HepG2 (cell line): Measurements from ENCODE around the gene CDH2. TPM values are rescaled to one million over a fixed set of nuclear protein-coding genes. Genes with fewer than 3 reads are reported as not detected.
A peak's percentile ranks its signal among the peaks of the same experiment; 100 is the strongest.

ENCODE experiments used
- ATAC-seq: fragments of 200-7000 bp; cut with Tn5 transposase; 3 replicates; pipeline ENCODE4 v1.9.1; 2020; ENCODE audit warnings: mild to moderate bottlenecking, moderate library complexity
- BruUV-seq: library from RNA; stranded (reverse); fragments of 400-500 nt; replicated peaks from 2 replicates; lab custom pipeline; 2021; lab: Mats Ljungman, UMichigan
- CTCF ChIA-PET: fragments of 300-600 bp; formaldehyde crosslinking; extraction: SDS; loops from one replicate; lab custom pipeline; 2021; ENCODE audit warnings: low total read pairs, inconsistent platforms, low intra/inter-chr PET ratio; lab: Yijun Ruan, JAX
- POLR2A ChIA-PET: fragments of 350-600 bp; sonication (Branson Sonifier 250); formaldehyde crosslinking; loops from one replicate; lab custom pipeline; 2020; ENCODE audit warnings: antibody characterized with exemption, inconsistent platforms; lab: Yijun Ruan, JAX
- DNase-seq: peaks from one replicate; pipeline ENCODE4 v3.0.0-alpha.2; 2015; ENCODE audit warnings: low spot score
- FAIRE-seq: peaks from 3 replicates; lab custom pipeline; 2011; peaks lifted over from hg19 to GRCh38; lab: Jason Lieb, UNC
- H2AFZ ChIP-seq: one replicate; pipeline ENCODE4 v1.6.1; 2011; ENCODE audit warnings: low read length, inconsistent platforms
- H3K27ac ChIP-seq: fragments of 300-600 bp; 3 replicates; pipeline ENCODE4 v1.8.0; 2011; ENCODE audit warnings: mixed run types, mild to moderate bottlenecking, mixed read lengths, low read length, inconsistent platforms; ENCODE audit not compliant: insufficient read depth; ENCODE audit errors: extremely low read length
- H3K27me3 ChIP-seq, 2 experiments: fragments of 200-600 bp in 1 of 2; 2 replicates in 1 of 2; 3 replicates in 1 of 2; pipeline versions ENCODE4 v1.6.0 to v1.8.0; 2011; ENCODE audit warnings: low read length in 2 of 2, mild to moderate bottlenecking in 2 of 2, moderate library complexity in 2 of 2, inconsistent platforms in 1 of 2; ENCODE audit not compliant: insufficient read depth in 2 of 2, control insufficient read depth in 1 of 2
- H3K36me3 ChIP-seq, 2 experiments: fragments of 200-600 bp in 1 of 2; replicated peaks in 1 of 2; 2 replicates in 1 of 2; 3 replicates in 1 of 2; pipeline versions ENCODE4 v1.5.1 to v1.8.0; 2011; ENCODE audit warnings: low read length in 2 of 2, inconsistent platforms in 1 of 2; ENCODE audit not compliant: insufficient read depth in 2 of 2, control insufficient read depth in 1 of 2
- H3K4me1 ChIP-seq: 2 replicates; pipeline ENCODE4 v1.5.1; 2012; ENCODE audit warnings: low read length, inconsistent platforms; ENCODE audit not compliant: insufficient read depth
- H3K4me2 ChIP-seq: 2 replicates; pipeline ENCODE4 v1.6.0; 2011; ENCODE audit warnings: low read depth, low read length, inconsistent platforms
- H3K4me3 ChIP-seq, 3 experiments: fragments of 200-600 bp in 1 of 3; sonication (generic), shearing (Covaris generic) in 1 of 3; replicated peaks in 1 of 3; 2 replicates each; pipeline ENCODE4 v1.5.1; 2011 to 2016; ENCODE audit warnings: low read length in 3 of 3, inconsistent platforms in 2 of 3, low read depth in 2 of 3, mild to moderate bottlenecking in 2 of 3, control low read depth in 1 of 3, mixed read lengths in 1 of 3; ENCODE audit not compliant: insufficient read depth in 1 of 3
- H3K79me2 ChIP-seq: one replicate; pipeline ENCODE4 v1.6.1; 2011; ENCODE audit warnings: low read length, inconsistent platforms; ENCODE audit not compliant: insufficient read depth
- H3K9ac ChIP-seq: 2 replicates; pipeline ENCODE4 v1.6.0; 2011; ENCODE audit warnings: mild to moderate bottlenecking, low read depth, low read length, inconsistent platforms; ENCODE audit not compliant: insufficient read depth
- H3K9me3 ChIP-seq: 2 replicates; pipeline ENCODE4 v1.5.1; 2012; ENCODE audit warnings: mild to moderate bottlenecking, low read length
- H4K20me1 ChIP-seq: 2 replicates; pipeline ENCODE4 v1.6.0; 2011; ENCODE audit warnings: inconsistent platforms, mild to moderate bottlenecking, low read length, moderate library complexity; ENCODE audit not compliant: insufficient read depth
- AHDC1 ChIP-seq: sonication (generic); formaldehyde crosslinking; IDR thresholded peaks from 2 replicates; pipeline ENCODE4 v1.5.1; 2020; ENCODE audit warnings: mild to moderate bottlenecking, missing genetic modification reagents, borderline replicate concordance
- ARID3A ChIP-seq: IDR thresholded peaks from 2 replicates; pipeline ENCODE4 v1.6.1; 2012; ENCODE audit warnings: low read depth, low read length, improper control_type of control experiment
- DZIP1 ChIP-seq: sonication (generic); formaldehyde crosslinking; IDR thresholded peaks from 2 replicates; pipeline ENCODE4 v1.5.0; 2020; ENCODE audit warnings: mild to moderate bottlenecking, missing genetic modification reagents
- WGBS: methylation state at CpG from one replicate; pipeline ENCODE4 v1.1.6; 2017; ENCODE audit warnings: low lambda C conversion rate; 5-methylcytosine and 5-hydroxymethylcytosine counted together
- in situ Hi-C: cut with HindIII; loops from 2 replicates; pipeline ENCODE4 v1.10.0; 2017; ENCODE audit warnings: low pct_unique_long_range_greater_than_20kb; ENCODE audit not compliant: extremely low pct_ligation_motif_present
- intact Hi-C: fragments of 100-400 bp; cut with micrococcal nuclease; formaldehyde crosslinking; loops from one replicate; pipeline ENCODE4 v1.10.0; 2022; ENCODE audit not compliant: unreplicated experiment
- polyA plus RNA-seq, 8 experiments: library from polyadenylated mRNA; depleted of rRNA in 3 of 8; stranded (reverse) in 7 of 8; unstranded in 1 of 8; fragments of >200 nt; fragmentation: Illumina TruSeq in 4 of 8; extraction: Trizol in 4 of 8; gene quantifications; 2 replicates each; pipeline versions ENCODE4 v1.2.1 to v1.2.3, GENCODE V29; 2011 to 2016; ENCODE audit warnings: low read depth in 4 of 8, missing spikeins in 1 of 8, mixed read lengths in 1 of 8; ENCODE audit not compliant: insufficient read depth in 1 of 8
- total RNA-seq, 5 experiments: library from RNA; depleted of rRNA; stranded (reverse); fragments of >200 nt; fragmentation: Illumina TruSeq; extraction: Trizol; gene quantifications; 2 replicates each; pipeline ENCODE4 v1.2.3, GENCODE V29; 2016; ENCODE audit warnings: low read depth in 1 of 5

CDH2 gene
- total and polyA plus RNA-seq, 2 of the 13 experiments (the other 11 are each of a cell fraction or from before 2014, with no cell fraction given), result 18.6 to 36.1 TPM

- no peak overlapping the region for H3K27ac ChIP-seq
- no peak overlapping the region for H3K4me3 ChIP-seq
- H3K4me2 ChIP-seq, result no peak overlapping the region
- TF ChIP-seq DZIP1 (CRISPR knock-in tag) (no peak), ARID3A (peak; percentile 35; the same call in 1 of the 2 replicates), AHDC1 (0 out of 2 replicates have a peak, but pooled peaks have one; percentile 18)
- no peaks in the 10 kb centered on the region for H3K9me3 ChIP-seq
- no peak overlapping the region for H3K9ac ChIP-seq
- in situ Hi-C loops (no loop called here), intact Hi-C loops (loop anchor here (5.0 kb wide), 1 partner anchor 113 kb away; no protein-coding TSS in a partner anchor)
- no TSS peak for BruUV-seq
- CTCF ChIA-PET, result no interaction called here
- H3K79me2 ChIP-seq, result peaks cover 7% of the 10 kb centered on the region
- ATAC-seq (no peak), FAIRE-seq (no peak), DNase-seq (no peak)
- H3K36me3 ChIP-seq, result no peaks in the 10 kb centered on the region
- no peaks in the 10 kb centered on the region for H4K20me1 ChIP-seq
- WGBS, result 96% methylated on average over 3 of the region's 3 CpGs
- H2AFZ ChIP-seq, result no peak overlapping the region
- POLR2A ChIA-PET, result no interaction called here
- no peaks in the 10 kb centered on the region for H3K27me3 ChIP-seq
- H3K4me1 ChIP-seq, result peaks cover 60% of the 10 kb centered on the region
Measured at GRCh38 chr18:28125051-28125450, 51.9 kb downstream of the CDH2 start.
